H9 (cell line): ENCODE data around the gene EXPH5. TPM values are rescaled to one million over a fixed set of nuclear protein-coding genes. Genes with fewer than 3 reads are reported as not detected.
A peak's percentile ranks its signal among the peaks of the same experiment; 100 is the strongest.

Experiments used
- DNase-seq: peaks from one replicate; pipeline ENCODE4 v3.0.0-alpha.2; 2017
- H2AFZ ChIP-seq: one replicate; pipeline ENCODE4 v1.6.1; 2013; ENCODE audit warnings: mild to moderate bottlenecking, low read length, control low read depth, moderate library complexity
- H2AK5ac ChIP-seq: 2 replicates; pipeline ENCODE4 v1.6.1; 2013; ENCODE audit warnings: low read length, control low read depth, mixed read lengths; ENCODE audit not compliant: insufficient read length
- H2BK120ac ChIP-seq: one replicate; pipeline ENCODE4 v1.6.1; 2013; ENCODE audit warnings: low read depth, mild to moderate bottlenecking, low read length, control low read depth, inconsistent platforms; ENCODE audit not compliant: poor library complexity, severe bottlenecking
- H2BK12ac ChIP-seq: 2 replicates; pipeline ENCODE4 v1.6.1; 2013; ENCODE audit warnings: low read length, control low read depth, mixed read lengths, low read depth; ENCODE audit not compliant: insufficient read length
- H2BK15ac ChIP-seq: 2 replicates; pipeline ENCODE4 v1.6.1; 2013; ENCODE audit warnings: low read depth, low read length, control low read depth
- H2BK20ac ChIP-seq: one replicate; pipeline ENCODE4 v1.6.1; 2013; ENCODE audit warnings: low read depth, mild to moderate bottlenecking, low read length, control low read depth, inconsistent platforms; ENCODE audit not compliant: poor library complexity, severe bottlenecking
- H2BK5ac ChIP-seq: 2 replicates; pipeline ENCODE4 v1.6.1; 2013; ENCODE audit warnings: low read length, control low read depth, mixed read lengths; ENCODE audit not compliant: insufficient read length
- H3K14ac ChIP-seq: 2 replicates; pipeline ENCODE4 v1.6.1; 2013; ENCODE audit warnings: low read length, control low read depth; ENCODE audit not compliant: insufficient read depth
- H3K18ac ChIP-seq: 2 replicates; pipeline ENCODE4 v1.6.1; 2013; ENCODE audit warnings: low read depth, mild to moderate bottlenecking, mixed read lengths, low read length, control low read depth; ENCODE audit not compliant: insufficient read length
- H3K23ac ChIP-seq: 2 replicates; pipeline ENCODE4 v1.6.1; 2013; ENCODE audit warnings: low read length, control low read depth, mixed read lengths, low read depth; ENCODE audit not compliant: insufficient read length
- H3K23me2 ChIP-seq: 2 replicates; pipeline ENCODE4 v1.6.1; 2013; ENCODE audit warnings: low read depth, mild to moderate bottlenecking, mixed read lengths, low read length, control low read depth; ENCODE audit not compliant: insufficient read length, poor library complexity, severe bottlenecking
- H3K27ac ChIP-seq: 2 replicates; pipeline ENCODE4 v1.5.1; 2013; ENCODE audit warnings: low read length, control low read depth, mixed read lengths, low read depth; ENCODE audit not compliant: insufficient read length
- H3K27me3 ChIP-seq: 2 replicates; pipeline ENCODE4 v1.6.1; 2013; ENCODE audit warnings: low read length, control low read depth, inconsistent platforms; ENCODE audit not compliant: insufficient read depth
- H3K4ac ChIP-seq: 2 replicates; pipeline ENCODE4 v1.6.1; 2013; ENCODE audit warnings: low read depth, mild to moderate bottlenecking, control low read depth, inconsistent platforms, low read length, moderate library complexity
- H3K4me1 ChIP-seq: 2 replicates; pipeline ENCODE4 v1.6.1; 2013; ENCODE audit warnings: low read length, control low read depth, inconsistent platforms; ENCODE audit not compliant: insufficient read depth
- H3K4me2 ChIP-seq: 2 replicates; pipeline ENCODE4 v1.6.1; 2013; ENCODE audit warnings: low read length, control low read depth, mixed read lengths; ENCODE audit not compliant: insufficient read length, insufficient read depth
- H3K56ac ChIP-seq: 2 replicates; pipeline ENCODE4 v1.6.1; 2013; ENCODE audit warnings: low read depth, mild to moderate bottlenecking, mixed read lengths, low read length, control low read depth; ENCODE audit not compliant: insufficient read length
- H3K79me1 ChIP-seq: 2 replicates; pipeline ENCODE4 v1.6.1; 2013; ENCODE audit warnings: low read depth, mild to moderate bottlenecking, moderate library complexity, low read length, control low read depth, inconsistent platforms; ENCODE audit not compliant: insufficient read depth, poor library complexity, severe bottlenecking
- H3K79me2 ChIP-seq: 2 replicates; pipeline ENCODE4 v1.6.1; 2013; ENCODE audit warnings: low read length, control low read depth, inconsistent platforms; ENCODE audit not compliant: insufficient read depth
- H3K9ac ChIP-seq: 2 replicates; pipeline ENCODE4 v1.6.1; 2013; ENCODE audit warnings: low read length, control low read depth, mixed read lengths; ENCODE audit not compliant: insufficient read length; ENCODE audit errors: extremely low read depth
- H3K9me3 ChIP-seq: one replicate; pipeline ENCODE4 v1.6.1; 2013; ENCODE audit warnings: low read depth, low read length, inconsistent platforms; ENCODE audit not compliant: control insufficient read depth
- H3T11ph ChIP-seq: one replicate; pipeline ENCODE4 v1.6.1; 2013; ENCODE audit warnings: mild to moderate bottlenecking, low read length, control low read depth, inconsistent platforms
- H4K20me1 ChIP-seq: one replicate; pipeline ENCODE4 v1.6.1; 2013; ENCODE audit not compliant: control insufficient read depth, insufficient read length, insufficient read depth
- H4K5ac ChIP-seq: 2 replicates; pipeline ENCODE4 v1.6.1; 2013; ENCODE audit warnings: low read depth, mild to moderate bottlenecking, mixed read lengths, low read length, control low read depth; ENCODE audit not compliant: insufficient read length
- H4K8ac ChIP-seq: replicated peaks from 2 replicates; pipeline ENCODE4 v1.6.1; 2013; ENCODE audit warnings: low read length, control low read depth, mixed read lengths, low read depth; ENCODE audit not compliant: insufficient read length
- H4K91ac ChIP-seq: 2 replicates; pipeline ENCODE4 v1.6.1; 2013; ENCODE audit warnings: low read depth, mild to moderate bottlenecking, moderate library complexity, mixed read lengths, low read length, control low read depth; ENCODE audit not compliant: insufficient read length
- H3K27ac Mint-ChIP-seq, 3 experiments: 2 replicates in 2 of 3; 3 replicates in 1 of 3; pipeline ENCODE4 v1.8.0; 2020 to 2021; ENCODE audit warnings: mixed read lengths in 3 of 3, mild to moderate bottlenecking in 1 of 3, moderate library complexity in 1 of 3
- H3K27me3 Mint-ChIP-seq: 2 replicates; pipeline ENCODE4 v1.8.0; 2021; ENCODE audit warnings: low read depth, mild to moderate bottlenecking, moderate library complexity, mixed read lengths
- H3K36me3 Mint-ChIP-seq, 3 experiments: 2 replicates in 2 of 3; 3 replicates in 1 of 3; pipeline ENCODE4 v1.8.0; 2020 to 2021; ENCODE audit warnings: low read depth in 3 of 3, mixed read lengths in 3 of 3; ENCODE audit not compliant: insufficient read depth in 1 of 3
- H3K4me1 Mint-ChIP-seq, 2 experiments: 2 replicates each; pipeline ENCODE4 v1.8.0; 2020; ENCODE audit warnings: mixed read lengths in 2 of 2
- H3K4me3 Mint-ChIP-seq, 2 experiments: 2 replicates in 1 of 2; 3 replicates in 1 of 2; pipeline ENCODE4 v1.8.0; 2020 to 2021; ENCODE audit warnings: mild to moderate bottlenecking in 2 of 2, mixed read lengths in 2 of 2, moderate library complexity in 1 of 2
- H3K9me3 Mint-ChIP-seq, 2 experiments: 2 replicates in 1 of 2; 3 replicates in 1 of 2; pipeline ENCODE4 v1.8.0; 2020; ENCODE audit warnings: mild to moderate bottlenecking in 2 of 2, mixed read lengths in 2 of 2, moderate library complexity in 1 of 2
- CTCF ChIP-seq: fragments of 200-600 bp; sonication (generic); conservative IDR thresholded peaks from 3 replicates; pipeline ENCODE4 v1.8.0; 2021; ENCODE audit warnings: antibody characterized with exemption, mild to moderate bottlenecking
- WGBS: extraction: QIAGEN DNeasy Blood & Tissue Kit; methylation state at CpG from one replicate; pipeline ENCODE4 v1.1.7; 2013; ENCODE audit warnings: missing lambda C conversion rate, low lambda C conversion rate, mixed read lengths; ENCODE audit not compliant: insufficient read length; ENCODE audit errors: extremely low coverage; 5-methylcytosine and 5-hydroxymethylcytosine counted together
- total RNA-seq: library from RNA; stranded (reverse); gene quantifications from 2 replicates; pipeline ENCODE4 v1.2.1, GENCODE V29; 2021

The EXPH5 gene
- total RNA-seq, 1 experiment from 2014 or later, result 3.1 TPM

GRCh38 chr11:108538502-108538901 is 55.1 kb downstream of the EXPH5 start:
- H3K4me3 Mint-ChIP-seq, result no peak overlapping the region
- no peak overlapping the region for H2AFZ ChIP-seq
- H2BK5ac ChIP-seq, result no peak overlapping the region
- no peak overlapping the region for H2BK20ac ChIP-seq
- H2BK15ac ChIP-seq, result no peak overlapping the region
- no peak overlapping the region for H3K18ac ChIP-seq
- no peak overlapping the region for H3K23ac ChIP-seq
- no peak overlapping the region for H4K91ac ChIP-seq
- no peaks in the 10 kb centered on the region for H3K27me3 ChIP-seq
- no peaks in the 10 kb centered on the region for H3K36me3 Mint-ChIP-seq
- no peak overlapping the region for H3K4me2 ChIP-seq
- no peak overlapping the region for H2BK120ac ChIP-seq
- no peak for TF ChIP-seq CTCF
- no peak overlapping the region for H3K9ac ChIP-seq
- no peaks in the 10 kb centered on the region for H3K27me3 Mint-ChIP-seq
- WGBS, result no CpG with 5 or more reads among the region's 4 CpGs
- H3K9me3 Mint-ChIP-seq, result no peaks in the 10 kb centered on the region
- H4K8ac ChIP-seq, result no peak overlapping the region
- no peak for DNase-seq
- H3K9me3 ChIP-seq, result no peaks in the 10 kb centered on the region
- no peak overlapping the region for H3K4ac ChIP-seq
- no peaks in the 10 kb centered on the region for H4K20me1 ChIP-seq
- no peak overlapping the region for H2BK12ac ChIP-seq
- no peak overlapping the region for H2AK5ac ChIP-seq
- no peak overlapping the region for H3K56ac ChIP-seq
- no peak overlapping the region for H4K5ac ChIP-seq
- H3K79me1 ChIP-seq, result no peaks in the 10 kb centered on the region
- H3K14ac ChIP-seq, result no peak overlapping the region
- no peak overlapping the region for H3K27ac ChIP-seq
- 0 out of 2 replicates have a peak, but pooled peaks cover 6% of the 10 kb centered on the region for H3K4me1 ChIP-seq
- no peaks in the 10 kb centered on the region for H3K79me2 ChIP-seq
- no peak overlapping the region for H3T11ph ChIP-seq
- H3K23me2 ChIP-seq, result no peaks in the 10 kb centered on the region
- H3K4me1 Mint-ChIP-seq, result peaks cover 14 to 16% of the 10 kb centered on the region in 2 experiments
- peak overlapping the region in 2 of 3 experiments; percentile 3 to 11; a peak in 2 of 7 replicates for H3K27ac Mint-ChIP-seq
